ENCODE measurements around the gene SNX1. TPM values are rescaled to one million over a fixed set of nuclear protein-coding genes. Genes with fewer than 3 reads are reported as not detected.

Gene SNX1
- polyA plus RNA-seq, 1 donor from 2014 or later, result 44.7 TPM

DNA sequence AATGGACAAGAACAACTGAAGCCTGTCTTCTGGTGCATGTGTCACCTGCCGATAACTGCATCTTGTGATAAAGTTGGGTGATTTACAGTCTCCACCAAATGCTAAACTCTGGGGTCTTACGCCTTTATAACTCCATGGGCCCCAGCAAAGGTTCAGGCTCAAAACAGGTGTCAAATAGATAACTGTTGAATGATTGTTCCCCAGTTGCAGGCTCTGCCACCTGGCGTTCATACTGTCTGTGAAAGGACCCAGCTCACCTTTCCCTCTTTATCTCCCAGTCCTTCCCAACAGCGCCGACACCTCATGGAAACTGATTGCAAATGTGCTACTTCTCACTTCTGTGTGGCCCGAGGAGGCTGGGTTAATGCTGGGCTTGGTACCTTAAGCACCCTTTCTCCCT is 47.5 kb downstream of the SNX1 start:
- no peak overlapping the region for H3K4me3 ChIP-seq (ENCODE audit: low read length)
- H3K27me3 ChIP-seq (ENCODE audit: insufficient read depth, low read depth, low read length), result no peaks in the 10 kb centered on the region
- TF ChIP-seq EP300 (conservative IDR thresholded peaks at IDR 0.05; ENCODE audit: poor library complexity, severe bottlenecking) (no peak), RAD21 (conservative IDR thresholded peaks at IDR 0.05) (no peak), SMC3 (conservative IDR thresholded peaks at IDR 0.05; ENCODE audit: poor library complexity) (no peak), POLR2AphosphoS5 (IDR thresholded peaks at IDR 0.05) (no peak), EZH2 (IDR thresholded peaks at IDR 0.05; ENCODE audit: borderline replicate concordance, insufficient read depth, low read length, poor library complexity, severe bottlenecking) (no peak), MXI1 (conservative IDR thresholded peaks at IDR 0.05; ENCODE audit: poor library complexity, severe bottlenecking) (no peak), TAF1 (IDR thresholded peaks at IDR 0.05; ENCODE audit: low read depth) (no peak)
- TF ChIP-seq, protein P1, sequence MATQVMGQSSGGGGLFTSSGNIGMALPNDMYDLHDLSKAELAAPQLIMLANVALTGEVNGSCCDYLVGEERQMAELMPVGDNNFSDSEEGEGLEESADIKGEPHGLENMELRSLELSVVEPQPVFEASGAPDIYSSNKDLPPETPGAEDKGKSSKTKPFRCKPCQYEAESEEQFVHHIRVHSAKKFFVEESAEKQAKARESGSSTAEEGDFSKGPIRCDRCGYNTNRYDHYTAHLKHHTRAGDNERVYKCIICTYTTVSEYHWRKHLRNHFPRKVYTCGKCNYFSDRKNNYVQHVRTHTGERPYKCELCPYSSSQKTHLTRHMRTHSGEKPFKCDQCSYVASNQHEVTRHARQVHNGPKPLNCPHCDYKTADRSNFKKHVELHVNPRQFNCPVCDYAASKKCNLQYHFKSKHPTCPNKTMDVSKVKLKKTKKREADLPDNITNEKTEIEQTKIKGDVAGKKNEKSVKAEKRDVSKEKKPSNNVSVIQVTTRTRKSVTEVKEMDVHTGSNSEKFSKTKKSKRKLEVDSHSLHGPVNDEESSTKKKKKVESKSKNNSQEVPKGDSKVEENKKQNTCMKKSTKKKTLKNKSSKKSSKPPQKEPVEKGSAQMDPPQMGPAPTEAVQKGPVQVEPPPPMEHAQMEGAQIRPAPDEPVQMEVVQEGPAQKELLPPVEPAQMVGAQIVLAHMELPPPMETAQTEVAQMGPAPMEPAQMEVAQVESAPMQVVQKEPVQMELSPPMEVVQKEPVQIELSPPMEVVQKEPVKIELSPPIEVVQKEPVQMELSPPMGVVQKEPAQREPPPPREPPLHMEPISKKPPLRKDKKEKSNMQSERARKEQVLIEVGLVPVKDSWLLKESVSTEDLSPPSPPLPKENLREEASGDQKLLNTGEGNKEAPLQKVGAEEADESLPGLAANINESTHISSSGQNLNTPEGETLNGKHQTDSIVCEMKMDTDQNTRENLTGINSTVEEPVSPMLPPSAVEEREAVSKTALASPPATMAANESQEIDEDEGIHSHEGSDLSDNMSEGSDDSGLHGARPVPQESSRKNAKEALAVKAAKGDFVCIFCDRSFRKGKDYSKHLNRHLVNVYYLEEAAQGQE (IDR thresholded peaks at IDR 0.05; ENCODE audit: borderline replicate concordance), result no peak
- TF ChIP-seq, protein P2, sequence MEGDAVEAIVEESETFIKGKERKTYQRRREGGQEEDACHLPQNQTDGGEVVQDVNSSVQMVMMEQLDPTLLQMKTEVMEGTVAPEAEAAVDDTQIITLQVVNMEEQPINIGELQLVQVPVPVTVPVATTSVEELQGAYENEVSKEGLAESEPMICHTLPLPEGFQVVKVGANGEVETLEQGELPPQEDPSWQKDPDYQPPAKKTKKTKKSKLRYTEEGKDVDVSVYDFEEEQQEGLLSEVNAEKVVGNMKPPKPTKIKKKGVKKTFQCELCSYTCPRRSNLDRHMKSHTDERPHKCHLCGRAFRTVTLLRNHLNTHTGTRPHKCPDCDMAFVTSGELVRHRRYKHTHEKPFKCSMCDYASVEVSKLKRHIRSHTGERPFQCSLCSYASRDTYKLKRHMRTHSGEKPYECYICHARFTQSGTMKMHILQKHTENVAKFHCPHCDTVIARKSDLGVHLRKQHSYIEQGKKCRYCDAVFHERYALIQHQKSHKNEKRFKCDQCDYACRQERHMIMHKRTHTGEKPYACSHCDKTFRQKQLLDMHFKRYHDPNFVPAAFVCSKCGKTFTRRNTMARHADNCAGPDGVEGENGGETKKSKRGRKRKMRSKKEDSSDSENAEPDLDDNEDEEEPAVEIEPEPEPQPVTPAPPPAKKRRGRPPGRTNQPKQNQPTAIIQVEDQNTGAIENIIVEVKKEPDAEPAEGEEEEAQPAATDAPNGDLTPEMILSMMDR (IDR thresholded peaks at IDR 0.05; ENCODE audit: poor library complexity, severe bottlenecking), result no peak
- no peaks in the 10 kb centered on the region for H4K20me1 ChIP-seq (ENCODE audit: insufficient read depth)
- H3K27ac ChIP-seq (ENCODE audit: low read length), result no peak overlapping the region
- no peaks in the 10 kb centered on the region for H3K9me2 ChIP-seq (ENCODE audit: insufficient read depth, low read length)
- H3K9me3 ChIP-seq (ENCODE audit: low read length), result no peaks in the 10 kb centered on the region
- no peaks in the 10 kb centered on the region for H3K79me2 ChIP-seq (replicated peaks; ENCODE audit: insufficient read depth, low read length)
- H2AFZ ChIP-seq (ENCODE audit: low read depth, low read length), result no peak overlapping the region
- H3K4me2 ChIP-seq (ENCODE audit: low read length), result no peak overlapping the region
- no peaks in the 10 kb centered on the region for H3F3A ChIP-seq (ENCODE audit: insufficient read depth, low read length, poor library complexity, severe bottlenecking)
- peaks cover 3% of the 10 kb centered on the region for H3K36me3 ChIP-seq (ENCODE audit: insufficient read depth, low read length)
- no peak overlapping the region for H3K9ac ChIP-seq (ENCODE audit: low read length)

DNA sequence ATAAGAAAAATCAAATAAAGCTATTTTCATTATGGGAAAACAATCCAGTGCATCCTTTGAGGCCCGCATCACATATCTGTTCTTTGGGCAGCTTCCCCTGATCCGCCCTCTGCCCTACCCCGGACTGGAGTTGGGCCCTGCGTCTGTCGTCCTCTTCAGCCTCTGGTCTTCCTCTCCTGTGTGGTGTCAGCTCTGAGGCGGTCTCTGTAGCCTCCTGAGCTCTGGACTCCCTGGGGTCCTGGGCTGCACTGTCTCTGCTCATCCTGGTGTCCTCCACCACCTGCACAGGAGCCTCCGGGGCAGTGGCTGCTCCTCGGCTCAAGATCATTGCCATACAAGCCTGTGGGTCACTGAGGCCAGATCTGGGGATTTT is 48.4 kb downstream of the SNX1 start:
- H2AFZ ChIP-seq (ENCODE audit: low read depth, low read length), result no peak overlapping the region
- H3K4me3 ChIP-seq (ENCODE audit: low read length), result no peak overlapping the region
- no peak for TF ChIP-seq SMC3 (conservative IDR thresholded peaks at IDR 0.05; ENCODE audit: poor library complexity)
- TF ChIP-seq, protein P1 (IDR thresholded peaks at IDR 0.05; ENCODE audit: borderline replicate concordance), result no peak
- no peak for TF ChIP-seq TAF1 (IDR thresholded peaks at IDR 0.05; ENCODE audit: low read depth)
- no peak for TF ChIP-seq MXI1 (conservative IDR thresholded peaks at IDR 0.05; ENCODE audit: poor library complexity, severe bottlenecking)
- TF ChIP-seq, protein P2 (IDR thresholded peaks at IDR 0.05; ENCODE audit: poor library complexity, severe bottlenecking), result no peak
- TF ChIP-seq EP300 (conservative IDR thresholded peaks at IDR 0.05; ENCODE audit: poor library complexity, severe bottlenecking), result no peak
- no peak for TF ChIP-seq POLR2AphosphoS5 (IDR thresholded peaks at IDR 0.05)
- TF ChIP-seq RAD21 (conservative IDR thresholded peaks at IDR 0.05), result no peak
- TF ChIP-seq EZH2 (IDR thresholded peaks at IDR 0.05; ENCODE audit: borderline replicate concordance, insufficient read depth, low read length, poor library complexity, severe bottlenecking), result no peak
- H3F3A ChIP-seq (ENCODE audit: insufficient read depth, low read length, poor library complexity, severe bottlenecking), result no peaks in the 10 kb centered on the region
- H3K27ac ChIP-seq (ENCODE audit: low read length), result no peak overlapping the region
- no peaks in the 10 kb centered on the region for H3K27me3 ChIP-seq (ENCODE audit: insufficient read depth, low read depth, low read length)
- H3K79me2 ChIP-seq (replicated peaks; ENCODE audit: insufficient read depth, low read length), result no peaks in the 10 kb centered on the region
- H3K9me3 ChIP-seq (ENCODE audit: low read length), result no peaks in the 10 kb centered on the region
- no peak overlapping the region for H3K4me2 ChIP-seq (ENCODE audit: low read length)
- H3K9me2 ChIP-seq (ENCODE audit: insufficient read depth, low read length), result no peaks in the 10 kb centered on the region
- no peak overlapping the region for H3K9ac ChIP-seq (ENCODE audit: low read length)
- H4K20me1 ChIP-seq (ENCODE audit: insufficient read depth), result no peaks in the 10 kb centered on the region
- no peaks in the 10 kb centered on the region for H3K36me3 ChIP-seq (ENCODE audit: insufficient read depth, low read length)
